ENCODE measurements around the gene RAP1GAP.

GRCh38 chr1:21661886-21662285 is 7.3 kb downstream of the RAP1GAP start:
- no peak for TF ChIP-seq CTCF (IDR thresholded peaks at IDR 0.05 in 4 of 5, conservative IDR thresholded peaks at IDR 0.05 in 1 of 5)
- no peak for TF ChIP-seq POLR2A (IDR thresholded peaks at IDR 0.05)

Data from gastrocnemius medialis (tissue), 4 donors.